ENCODE data around the gene RBM23.

RBM23 gene

DNA sequence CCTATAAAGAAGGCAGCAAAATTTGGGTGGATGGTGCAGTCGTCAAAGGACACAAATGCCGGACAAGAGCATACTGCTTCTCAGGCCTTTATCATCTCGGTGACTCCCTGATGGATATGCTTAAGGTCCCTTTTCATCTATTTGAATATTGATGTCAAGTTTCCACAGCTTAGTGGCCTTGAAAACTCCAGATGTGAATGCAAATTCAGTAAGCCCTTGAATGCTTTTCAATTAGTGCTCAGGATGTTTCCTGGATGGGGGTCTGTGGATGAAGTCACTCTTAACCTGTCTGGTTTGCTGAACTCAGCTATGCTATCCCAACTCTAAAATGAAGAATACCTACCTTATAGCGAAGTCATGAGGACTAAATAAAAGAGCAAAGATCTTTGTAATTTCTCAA lies 25.2 kb downstream of the RBM23 start:
- no peak overlapping the region for H3K9ac ChIP-seq (ENCODE audit: low read length)
- no peaks in the 10 kb centered on the region for H3K4me1 ChIP-seq (ENCODE audit: control insufficient read depth, insufficient read depth, low read length)
- H3K27me3 ChIP-seq (ENCODE audit: control insufficient read depth, insufficient read depth, low read length): no peaks in the 10 kb centered on the region
- H3K4me3 ChIP-seq (ENCODE audit: low read length): no peak overlapping the region
- H3K9me3 ChIP-seq (ENCODE audit: control insufficient read depth, low read length): no peaks in the 10 kb centered on the region
- H3K36me3 ChIP-seq (ENCODE audit: control insufficient read depth, insufficient read depth, low read length): no peaks in the 10 kb centered on the region

DNA sequence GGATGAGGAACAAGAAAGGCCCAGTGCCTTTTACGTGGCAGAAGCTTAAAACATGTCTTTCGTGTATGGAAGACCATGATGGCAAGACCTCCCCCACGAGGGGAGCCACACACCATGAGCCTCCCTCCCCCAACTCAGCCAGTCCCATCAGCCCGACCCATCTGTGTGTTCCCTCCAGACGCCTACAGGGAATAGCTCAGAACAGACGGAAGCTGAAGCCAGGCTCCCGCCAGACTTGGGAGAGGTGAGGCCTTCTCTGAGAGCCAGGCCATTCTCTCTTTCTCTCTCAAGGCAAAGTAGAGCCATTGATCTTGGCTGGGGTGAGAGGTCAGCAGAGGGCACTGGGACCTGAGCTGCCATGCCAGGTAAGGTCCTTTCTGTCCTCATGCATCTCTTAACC lies 26.5 kb downstream of the RBM23 start:
- Histone ChIP-seq H3K36me3 (ENCODE audit: control insufficient read depth, insufficient read depth, low read length) (no peaks in the 10 kb centered on the region), H3K4me1 (ENCODE audit: control insufficient read depth, insufficient read depth, low read length) (peaks cover 11% of the 10 kb centered on the region), H3K9ac (ENCODE audit: low read length) (no peak overlapping the region), H3K4me3 (ENCODE audit: low read length) (no peak overlapping the region), H3K9me3 (ENCODE audit: control insufficient read depth, low read length) (no peaks in the 10 kb centered on the region), H3K27me3 (ENCODE audit: control insufficient read depth, insufficient read depth, low read length) (no peaks in the 10 kb centered on the region)

- H3K9ac ChIP-seq (ENCODE audit: low read length): no peak overlapping the region
- H3K27me3 ChIP-seq (ENCODE audit: control insufficient read depth, insufficient read depth, low read length): no peaks in the 10 kb centered on the region
- no peaks in the 10 kb centered on the region for H3K9me3 ChIP-seq (ENCODE audit: control insufficient read depth, low read length)
- H3K4me1 ChIP-seq (ENCODE audit: control insufficient read depth, insufficient read depth, low read length): peaks cover 18% of the 10 kb centered on the region
- no peaks in the 10 kb centered on the region for H3K36me3 ChIP-seq (ENCODE audit: control insufficient read depth, insufficient read depth, low read length)
- H3K4me3 ChIP-seq (ENCODE audit: low read length): no peak overlapping the region
Observed at GRCh38 chr14:22890416-22890815, 28.5 kb downstream of the RBM23 start.

GRCh38 chr14:22888662-22889061 lies 30.3 kb downstream of the RBM23 start:
- H3K9ac ChIP-seq (ENCODE audit: low read length): peak overlapping the region; percentile 82
- H3K4me1 ChIP-seq (ENCODE audit: control insufficient read depth, insufficient read depth, low read length): peaks cover 18% of the 10 kb centered on the region
- no peaks in the 10 kb centered on the region for H3K27me3 ChIP-seq (ENCODE audit: control insufficient read depth, insufficient read depth, low read length)
- H3K4me3 ChIP-seq (ENCODE audit: low read length): no peak overlapping the region
- no peaks in the 10 kb centered on the region for H3K36me3 ChIP-seq (ENCODE audit: control insufficient read depth, insufficient read depth, low read length)
- H3K9me3 ChIP-seq (ENCODE audit: control insufficient read depth, low read length): no peaks in the 10 kb centered on the region

GRCh38 chr14:22887990-22888378 lies 31.0 kb downstream of the RBM23 start:
- Histone ChIP-seq H3K4me1 (ENCODE audit: control insufficient read depth, insufficient read depth, low read length) (peaks cover 25% of the 10 kb centered on the region), H3K9ac (ENCODE audit: low read length) (peak overlapping the region; percentile 82), H3K4me3 (ENCODE audit: low read length) (peak overlapping the region; percentile 68), H3K9me3 (ENCODE audit: control insufficient read depth, low read length) (no peaks in the 10 kb centered on the region), H3K27me3 (ENCODE audit: control insufficient read depth, insufficient read depth, low read length) (no peaks in the 10 kb centered on the region), H3K36me3 (ENCODE audit: control insufficient read depth, insufficient read depth, low read length) (no peaks in the 10 kb centered on the region)

GRCh38 chr14:22887260-22887989 lies 31.5 kb downstream of the RBM23 start:
- H3K4me3 ChIP-seq (ENCODE audit: low read length): peak overlapping the region; percentile 68
- no peaks in the 10 kb centered on the region for H3K9me3 ChIP-seq (ENCODE audit: control insufficient read depth, low read length)
- H3K9ac ChIP-seq (ENCODE audit: low read length): peak overlapping the region; percentile 82
- no peaks in the 10 kb centered on the region for H3K36me3 ChIP-seq (ENCODE audit: control insufficient read depth, insufficient read depth, low read length)
- peaks cover 31% of the 10 kb centered on the region for H3K4me1 ChIP-seq (ENCODE audit: control insufficient read depth, insufficient read depth, low read length)
- no peaks in the 10 kb centered on the region for H3K27me3 ChIP-seq (ENCODE audit: control insufficient read depth, insufficient read depth, low read length)

DNA sequence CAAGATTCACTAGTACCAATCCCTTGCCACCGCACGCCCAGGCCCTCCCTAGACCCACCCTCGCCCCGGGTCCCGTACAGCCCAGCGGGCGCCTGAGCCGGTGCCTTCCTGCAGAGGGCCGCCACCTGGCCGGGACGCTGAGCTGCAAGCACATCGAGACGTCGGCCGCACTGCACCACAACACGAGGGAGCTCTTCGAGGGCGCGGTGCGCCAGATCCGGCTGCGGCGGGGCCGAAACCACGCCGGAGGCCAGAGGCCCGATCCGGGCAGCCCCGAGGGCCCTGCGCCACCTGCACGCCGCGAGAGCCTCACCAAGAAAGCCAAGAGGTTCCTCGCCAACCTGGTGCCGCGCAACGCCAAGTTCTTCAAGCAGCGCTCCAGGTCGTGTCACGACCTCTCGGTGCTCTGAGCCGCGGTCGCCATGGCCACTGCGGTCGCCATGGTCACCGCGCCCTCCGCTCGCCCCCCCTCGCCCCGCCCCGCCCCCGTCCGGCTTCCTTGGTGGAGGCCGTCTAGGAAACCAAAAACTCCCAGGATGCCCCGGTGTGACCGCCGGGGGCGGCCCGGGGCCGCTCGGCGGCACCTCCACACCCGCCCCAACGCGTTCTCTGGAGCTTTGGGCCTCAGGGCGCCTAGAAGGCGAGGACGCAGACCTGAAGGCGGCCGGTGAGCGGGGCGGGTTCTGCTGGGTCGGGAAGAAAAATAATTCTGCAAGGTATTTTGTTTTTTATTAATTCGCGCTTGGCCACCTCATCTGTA lies 32.3 kb downstream of the RBM23 start:
- no peaks in the 10 kb centered on the region for H3K36me3 ChIP-seq (ENCODE audit: control insufficient read depth, insufficient read depth, low read length)
- H3K9me3 ChIP-seq (ENCODE audit: control insufficient read depth, low read length): no peaks in the 10 kb centered on the region
- no peaks in the 10 kb centered on the region for H3K27me3 ChIP-seq (ENCODE audit: control insufficient read depth, insufficient read depth, low read length)
- H3K4me3 ChIP-seq (ENCODE audit: low read length): peak overlapping the region; percentile 68
- peaks cover 38% of the 10 kb centered on the region for H3K4me1 ChIP-seq (ENCODE audit: control insufficient read depth, insufficient read depth, low read length)
- H3K9ac ChIP-seq (ENCODE audit: low read length): peak overlapping the region; percentile 82

- Histone ChIP-seq H3K4me1 (ENCODE audit: control insufficient read depth, insufficient read depth, low read length) (peaks cover 39% of the 10 kb centered on the region), H3K27me3 (ENCODE audit: control insufficient read depth, insufficient read depth, low read length) (no peaks in the 10 kb centered on the region), H3K9me3 (ENCODE audit: control insufficient read depth, low read length) (no peaks in the 10 kb centered on the region), H3K9ac (ENCODE audit: low read length) (peak overlapping the region; percentile 36), H3K4me3 (ENCODE audit: low read length) (peak overlapping the region; percentile 68), H3K36me3 (ENCODE audit: control insufficient read depth, insufficient read depth, low read length) (no peaks in the 10 kb centered on the region)
Observed at GRCh38 chr14:22885975-22886374, 33.0 kb downstream of the RBM23 start.

DNA sequence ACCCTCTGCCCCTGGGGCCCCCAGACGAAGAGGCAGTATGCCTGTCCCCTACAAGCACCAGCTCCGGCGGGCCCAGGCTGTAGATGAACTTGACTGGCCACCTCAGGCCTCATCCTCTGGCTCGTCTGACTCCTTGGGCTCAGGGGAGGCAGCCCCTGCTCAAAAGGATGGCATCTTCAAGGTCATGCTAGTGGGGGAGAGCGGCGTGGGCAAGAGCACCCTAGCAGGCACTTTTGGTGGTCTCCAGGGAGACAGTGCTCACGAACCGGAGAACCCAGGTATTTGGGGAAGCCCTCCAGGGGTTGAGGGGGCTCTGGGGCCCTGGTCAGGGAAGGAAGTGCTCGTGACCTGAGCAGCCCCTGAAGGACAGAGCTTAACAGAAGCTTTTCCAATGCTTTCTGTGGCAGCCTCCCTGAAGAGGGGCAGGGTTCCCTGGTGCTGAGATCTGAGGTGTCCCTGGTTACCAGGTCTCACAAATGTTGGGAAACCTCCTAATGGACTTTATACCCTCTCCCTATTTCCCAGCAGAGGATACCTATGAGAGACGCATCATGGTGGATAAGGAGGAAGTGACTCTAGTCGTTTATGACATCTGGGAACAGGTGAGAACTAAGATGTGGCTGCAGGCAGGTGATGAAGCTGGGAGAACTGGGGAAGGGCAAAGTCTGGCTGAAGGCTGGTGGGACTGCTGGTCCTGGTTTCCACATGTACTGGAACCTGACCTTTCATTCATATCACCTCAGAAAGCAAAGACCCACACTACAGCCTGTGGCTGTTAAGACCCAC lies 34.0 kb downstream of the RBM23 start:
- Histone ChIP-seq H3K4me3 (ENCODE audit: low read length) (no peak overlapping the region), H3K36me3 (ENCODE audit: control insufficient read depth, insufficient read depth, low read length) (no peaks in the 10 kb centered on the region), H3K9ac (ENCODE audit: low read length) (no peak overlapping the region), H3K4me1 (ENCODE audit: control insufficient read depth, insufficient read depth, low read length) (peaks cover 39% of the 10 kb centered on the region), H3K9me3 (ENCODE audit: control insufficient read depth, low read length) (no peaks in the 10 kb centered on the region), H3K27me3 (ENCODE audit: control insufficient read depth, insufficient read depth, low read length) (no peaks in the 10 kb centered on the region)

GRCh38 chr14:22884076-22884737 lies 34.7 kb downstream of the RBM23 start:
- Histone ChIP-seq H3K27me3 (ENCODE audit: control insufficient read depth, insufficient read depth, low read length) (no peaks in the 10 kb centered on the region), H3K9me3 (ENCODE audit: control insufficient read depth, low read length) (no peaks in the 10 kb centered on the region), H3K36me3 (ENCODE audit: control insufficient read depth, insufficient read depth, low read length) (peaks cover 4% of the 10 kb centered on the region), H3K4me3 (ENCODE audit: low read length) (no peak overlapping the region), H3K9ac (ENCODE audit: low read length) (no peak overlapping the region), H3K4me1 (ENCODE audit: control insufficient read depth, insufficient read depth, low read length) (peaks cover 39% of the 10 kb centered on the region)

DNA sequence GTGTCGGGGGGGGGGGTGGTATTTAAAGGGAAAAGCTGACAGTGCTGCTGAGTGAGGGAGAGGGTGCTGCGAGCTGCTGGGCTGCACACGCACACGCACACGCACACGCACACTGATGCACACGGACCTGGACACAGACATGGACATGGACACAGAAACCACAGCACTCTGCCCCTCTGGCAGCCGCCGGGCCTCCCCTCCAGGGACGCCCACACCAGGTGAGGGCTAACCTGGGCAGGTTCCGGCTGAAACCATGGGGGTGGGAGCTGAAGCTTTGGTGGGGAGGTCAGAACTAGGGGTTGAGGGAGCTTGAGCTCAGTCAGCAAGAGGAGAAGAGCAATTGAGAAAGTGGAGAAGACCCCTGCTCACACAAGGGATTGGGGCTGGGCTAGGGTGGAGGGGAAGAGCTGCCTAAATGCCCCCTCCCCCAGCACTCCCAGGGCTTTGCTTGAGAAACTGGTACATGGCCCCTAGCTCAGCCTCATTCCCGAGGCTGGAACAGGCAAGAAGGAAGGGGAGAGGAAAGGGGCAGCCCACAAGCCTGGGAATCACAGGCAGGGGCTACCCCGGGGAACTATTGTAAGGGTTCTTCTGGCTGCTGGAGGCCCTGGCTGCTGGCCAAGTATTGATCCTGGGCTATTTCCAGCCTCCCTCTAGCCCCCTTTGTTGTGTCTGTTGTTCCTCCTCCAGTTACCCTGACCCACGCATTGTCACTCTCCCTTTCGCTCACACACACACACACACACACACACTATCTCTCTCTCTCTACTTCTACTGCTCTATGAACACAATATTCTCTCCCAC lies 35.6 kb downstream of the RBM23 start, which contains the start of gene REM2:
REM2 (plus strand) TSS at position 50 of the 804 bp plus-strand sequence; CDS start at position 116, 66 bp downstream.
- no peaks in the 10 kb centered on the region for H3K27me3 ChIP-seq (ENCODE audit: control insufficient read depth, insufficient read depth, low read length)
- no peak within 1 kb of the TSS for H3K4me3 ChIP-seq (ENCODE audit: low read length)
- H3K9ac ChIP-seq (ENCODE audit: low read length): peak within 1 kb of the TSS; percentile 24
- H3K9me3 ChIP-seq (ENCODE audit: control insufficient read depth, low read length): no peaks in the 10 kb centered on the region
- H3K4me1 ChIP-seq (ENCODE audit: control insufficient read depth, insufficient read depth, low read length): peaks cover 37% of the 10 kb centered on the region
- H3K36me3 ChIP-seq (ENCODE audit: control insufficient read depth, insufficient read depth, low read length): peaks cover 11% of the 10 kb centered on the region

Measured in mucosa of stomach (tissue), 1 donor.